Retinal pigment epithelial cell (primary cell): ENCODE data around the gene XKRX.

ENCODE experiments used
- DNase-seq: peaks from one replicate; pipeline ENCODE4 v3.0.0-alpha.2; 2010; ENCODE audit warnings: low read depth
- H3K4me3 ChIP-seq: 2 replicates; pipeline ENCODE4 v1.5.1; 2011; ENCODE audit warnings: mild to moderate bottlenecking, low read length, control low read depth, moderate library complexity
- CTCF ChIP-seq: conservative IDR thresholded peaks from 2 replicates; pipeline ENCODE4 v1.5.1; 2011; ENCODE audit warnings: low read depth, low read length, control low read depth, inconsistent platforms

Gene XKRX

GRCh38 chrX:100868273-100868672 lies 60.4 kb downstream of the XKRX start:
- no peak overlapping the region for H3K4me3 ChIP-seq
- TF ChIP-seq CTCF = no peak
- DNase-seq = no peak

GRCh38 chrX:100864657-100865391 lies 63.9 kb downstream of the XKRX start:
- TF ChIP-seq CTCF = no peak
- peak; percentile 6 for DNase-seq
- no peak overlapping the region for H3K4me3 ChIP-seq
